Keratinocyte (primary cell): ENCODE results near the gene PCDH9. TPM values are rescaled to one million over a fixed set of nuclear protein-coding genes. Genes with fewer than 3 reads are reported as not detected.

Experiments used
- DNase-seq: peaks from one replicate; pipeline ENCODE4 v3.0.0-alpha.2; 2011; ENCODE audit warnings: low read depth, missing footprints, low spot score
- FAIRE-seq: peaks from 2 replicates; lab custom pipeline; 2011; peaks lifted over from hg19 to GRCh38; lab: Jason Lieb, UNC
- H2AFZ ChIP-seq: 2 replicates; pipeline ENCODE4 v1.6.0; 2012; ENCODE audit warnings: low read length, control low read depth, inconsistent platforms; ENCODE audit not compliant: control insufficient read depth
- H3K27ac ChIP-seq: 2 replicates; pipeline ENCODE4 v1.5.1; 2011; ENCODE audit warnings: low read length; ENCODE audit not compliant: control insufficient read depth, insufficient read depth
- H3K27me3 ChIP-seq: 3 replicates; pipeline ENCODE4 v1.6.0; 2011; ENCODE audit warnings: low read length; ENCODE audit not compliant: control insufficient read depth, insufficient read depth; ENCODE audit errors: extremely low read depth
- H3K36me3 ChIP-seq, 2 experiments: 2 replicates in 1 of 2; 3 replicates in 1 of 2; pipeline ENCODE4 v1.5.1; 2011; ENCODE audit warnings: low read length in 2 of 2, mild to moderate bottlenecking in 1 of 2; ENCODE audit not compliant: control insufficient read depth in 2 of 2, insufficient read depth in 2 of 2; ENCODE audit errors: extremely low read depth in 1 of 2
- H3K4me1 ChIP-seq: 3 replicates; pipeline ENCODE4 v1.5.1; 2011; ENCODE audit warnings: low read length; ENCODE audit not compliant: control insufficient read depth, insufficient read depth; ENCODE audit errors: extremely low read depth
- H3K4me2 ChIP-seq: 3 replicates; pipeline ENCODE4 v1.6.0; 2011; ENCODE audit warnings: low read depth, low read length; ENCODE audit not compliant: control insufficient read depth, insufficient read depth; ENCODE audit errors: extremely low read depth
- H3K4me3 ChIP-seq, 3 experiments: fragments of 200-600 bp in 1 of 3; sonication (generic) in 1 of 3; 2 replicates in 2 of 3; 3 replicates in 1 of 3; pipeline ENCODE4 v1.5.1; 2011 to 2016; ENCODE audit warnings: low read length in 3 of 3, mild to moderate bottlenecking in 3 of 3, control low read depth in 2 of 3, inconsistent platforms in 1 of 3, low read depth in 1 of 3, mixed read lengths in 1 of 3, mixed run types in 1 of 3, moderate library complexity in 1 of 3; ENCODE audit not compliant: control insufficient read depth in 2 of 3, insufficient read depth in 2 of 3; ENCODE audit errors: extremely low read depth in 1 of 3
- H3K79me2 ChIP-seq: 2 replicates; pipeline ENCODE4 v1.6.0; 2012; ENCODE audit warnings: low read length; ENCODE audit not compliant: control insufficient read depth, insufficient read depth
- H3K9ac ChIP-seq: 3 replicates; pipeline ENCODE4 v1.6.0; 2011; ENCODE audit warnings: low read length; ENCODE audit not compliant: control insufficient read depth, insufficient read depth; ENCODE audit errors: extremely low read depth
- H3K9me1 ChIP-seq: 3 replicates; pipeline ENCODE4 v1.6.0; 2011; ENCODE audit warnings: low read length; ENCODE audit not compliant: control insufficient read depth, insufficient read depth; ENCODE audit errors: extremely low read depth
- H3K9me3 ChIP-seq: 2 replicates; pipeline ENCODE4 v1.5.1; 2012; ENCODE audit warnings: low read depth, low read length; ENCODE audit not compliant: control insufficient read depth
- H4K20me1 ChIP-seq: 3 replicates; pipeline ENCODE4 v1.6.0; 2011; ENCODE audit warnings: low read length; ENCODE audit not compliant: control insufficient read depth, insufficient read depth; ENCODE audit errors: extremely low read depth
- EZH2 ChIP-seq: IDR thresholded peaks from one replicate; pipeline ENCODE4 v1.6.1; 2012; ENCODE audit warnings: inconsistent platforms, mild to moderate bottlenecking, low read length, moderate library complexity
- dilution Hi-C: fragments of 300-500 bp; cut with MboI; formaldehyde crosslinking; loops from one replicate; pipeline ENCODE4 v1.7.0; 2020; ENCODE audit warnings: low sequenced_read_pairs; ENCODE audit not compliant: extremely low pct_ligation_motif_present
- polyA plus RNA-seq, 5 experiments: library from polyadenylated mRNA; depleted of rRNA in 3 of 5; stranded (reverse) in 3 of 5; stranded (forward) in 1 of 5; unstranded in 1 of 5; fragments of >200 nt; gene quantifications; 1 replicate in 1 of 5; 2 replicates in 3 of 5; 3 replicates in 1 of 5; pipeline versions ENCODE4 v1.2.1 to v1.2.3, GENCODE V29; 2011 to 2012; ENCODE audit warnings: missing spikeins in 2 of 5, low read depth in 1 of 5, low replicate concordance in 1 of 5
- TF ChIP-seq, protein P1 (sequence below), 3 experiments: IDR thresholded peaks in 1 of 3; conservative IDR thresholded peaks in 1 of 3; optimal IDR thresholded peaks in 1 of 3; 2 replicates in 2 of 3; 3 replicates in 1 of 3; pipeline versions ENCODE3 to v1.5.1; 2011; ENCODE audit warnings: low read length in 3 of 3, mild to moderate bottlenecking in 3 of 3, moderate library complexity in 2 of 3, control low read depth in 1 of 3, inconsistent platforms in 1 of 3; ENCODE audit not compliant: insufficient read depth in 2 of 3; ENCODE audit errors: extremely low read depth in 1 of 3

PCDH9 gene
- polyA plus RNA-seq, 1 donor (not counting 4 experiments of a cell fraction or from before 2014, with no cell fraction given): 0.21 TPM

- Histone ChIP-seq H3K36me3 (no peaks in the 10 kb centered on the region), H3K4me3 (no peak overlapping the region), H3K79me2 (no peaks in the 10 kb centered on the region), H3K9ac (no peak overlapping the region), H3K9me1 (no peaks in the 10 kb centered on the region), H3K27ac (no peak overlapping the region), H3K4me2 (no peak overlapping the region), H2AFZ (no peak overlapping the region), H4K20me1 (no peaks in the 10 kb centered on the region), H3K9me3 (no peaks in the 10 kb centered on the region), H3K27me3 (no peaks in the 10 kb centered on the region), H3K4me1 (no peaks in the 10 kb centered on the region)
- FAIRE-seq: no peak
- dilution Hi-C loops: no loop called here
- no peak for DNase-seq
- no peak for TF ChIP-seq EZH2
Observed at GRCh38 chr13:66965181-66965580, 265.0 kb downstream of the PCDH9 start.

DNA sequence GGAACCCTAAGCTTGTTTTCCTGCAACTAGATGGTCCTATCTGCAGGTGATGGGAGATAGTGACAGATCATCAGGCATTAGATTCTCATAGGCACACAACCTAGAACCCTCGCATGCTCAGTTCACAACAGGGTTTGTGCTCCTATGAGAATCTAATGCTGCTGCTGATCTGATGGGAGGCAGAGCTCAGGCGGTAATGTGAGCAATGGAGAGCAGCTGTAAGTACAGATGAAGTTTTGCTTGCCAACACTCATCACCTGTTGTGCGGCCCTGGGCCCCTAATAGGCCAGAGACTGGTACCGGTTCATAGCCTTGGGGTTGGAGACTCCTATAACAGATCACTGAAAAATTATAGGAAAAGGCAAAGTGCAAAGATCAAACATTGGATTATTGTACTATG lies 267.2 kb downstream of the PCDH9 start:
- no peak for TF ChIP-seq EZH2
- TF ChIP-seq, protein P1, sequence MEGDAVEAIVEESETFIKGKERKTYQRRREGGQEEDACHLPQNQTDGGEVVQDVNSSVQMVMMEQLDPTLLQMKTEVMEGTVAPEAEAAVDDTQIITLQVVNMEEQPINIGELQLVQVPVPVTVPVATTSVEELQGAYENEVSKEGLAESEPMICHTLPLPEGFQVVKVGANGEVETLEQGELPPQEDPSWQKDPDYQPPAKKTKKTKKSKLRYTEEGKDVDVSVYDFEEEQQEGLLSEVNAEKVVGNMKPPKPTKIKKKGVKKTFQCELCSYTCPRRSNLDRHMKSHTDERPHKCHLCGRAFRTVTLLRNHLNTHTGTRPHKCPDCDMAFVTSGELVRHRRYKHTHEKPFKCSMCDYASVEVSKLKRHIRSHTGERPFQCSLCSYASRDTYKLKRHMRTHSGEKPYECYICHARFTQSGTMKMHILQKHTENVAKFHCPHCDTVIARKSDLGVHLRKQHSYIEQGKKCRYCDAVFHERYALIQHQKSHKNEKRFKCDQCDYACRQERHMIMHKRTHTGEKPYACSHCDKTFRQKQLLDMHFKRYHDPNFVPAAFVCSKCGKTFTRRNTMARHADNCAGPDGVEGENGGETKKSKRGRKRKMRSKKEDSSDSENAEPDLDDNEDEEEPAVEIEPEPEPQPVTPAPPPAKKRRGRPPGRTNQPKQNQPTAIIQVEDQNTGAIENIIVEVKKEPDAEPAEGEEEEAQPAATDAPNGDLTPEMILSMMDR (optimal IDR thresholded peaks at IDR 0.05 in 1 of 3, IDR thresholded peaks at IDR 0.05 in 1 of 3, conservative IDR thresholded peaks at IDR 0.05 in 1 of 3; ENCODE audit: extremely low read depth in 1 of 3, insufficient read depth in 2 of 3, low read length in 3 of 3): no peak
- no peaks in the 10 kb centered on the region for H3K27me3 ChIP-seq
- H3K4me3 ChIP-seq: no peak overlapping the region
- dilution Hi-C loops: no loop called here
- no peaks in the 10 kb centered on the region for H3K9me3 ChIP-seq
- no peaks in the 10 kb centered on the region for H3K4me1 ChIP-seq
- FAIRE-seq: no peak
- H4K20me1 ChIP-seq: no peaks in the 10 kb centered on the region
- no peaks in the 10 kb centered on the region for H3K9me1 ChIP-seq
- H3K36me3 ChIP-seq: no peaks in the 10 kb centered on the region
- no peak overlapping the region for H3K27ac ChIP-seq
- no peak overlapping the region for H3K9ac ChIP-seq
- H3K4me2 ChIP-seq: no peak overlapping the region
- no peak for DNase-seq
- H3K79me2 ChIP-seq: no peaks in the 10 kb centered on the region
- H2AFZ ChIP-seq: no peak overlapping the region

DNA sequence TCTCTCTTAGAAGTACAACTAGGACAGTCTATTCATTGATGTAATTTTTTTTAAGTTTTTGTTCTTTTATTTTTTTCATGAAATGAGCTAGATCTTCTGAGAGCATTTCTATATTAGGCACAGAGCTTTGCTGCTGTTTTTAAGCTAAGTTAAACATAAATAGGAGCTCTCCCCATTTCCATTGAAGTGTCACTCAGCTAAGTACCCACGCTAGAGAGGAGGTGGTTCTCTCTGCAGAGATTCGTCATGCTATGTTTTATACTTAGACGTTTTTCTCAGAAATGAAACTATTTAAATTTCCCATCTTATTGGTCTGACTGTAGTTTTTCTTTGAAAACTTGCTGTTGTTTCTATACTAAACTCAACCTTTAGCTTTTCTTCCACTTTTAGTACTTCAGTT lies 271.5 kb downstream of the PCDH9 start:
- dilution Hi-C loops: no loop called here
- no peaks in the 10 kb centered on the region for H3K27me3 ChIP-seq

More for the DNA sequence above, 271.5 kb downstream of the PCDH9 start:
- TF ChIP-seq, protein P1 (optimal IDR thresholded peaks at IDR 0.05 in 1 of 3, IDR thresholded peaks at IDR 0.05 in 1 of 3, conservative IDR thresholded peaks at IDR 0.05 in 1 of 3; ENCODE audit: extremely low read depth in 1 of 3, insufficient read depth in 2 of 3, low read length in 3 of 3): no peak
- no peak for TF ChIP-seq EZH2
- no peaks in the 10 kb centered on the region for H3K4me1 ChIP-seq
- H3K9me3 ChIP-seq: no peaks in the 10 kb centered on the region
- H3K27ac ChIP-seq: no peak overlapping the region
- H3K9ac ChIP-seq: no peak overlapping the region
- no peaks in the 10 kb centered on the region for H3K36me3 ChIP-seq
- no peaks in the 10 kb centered on the region for H4K20me1 ChIP-seq
- H2AFZ ChIP-seq: no peak overlapping the region
- no peak for DNase-seq
- H3K4me3 ChIP-seq: no peak overlapping the region
- no peaks in the 10 kb centered on the region for H3K9me1 ChIP-seq
- H3K4me2 ChIP-seq: no peak overlapping the region
- no peak for FAIRE-seq
- H3K79me2 ChIP-seq: no peaks in the 10 kb centered on the region
